GM18511 (cell line): ENCODE results near the gene WDR1.
"Not testable (repeated sequence)": the region's sequence is repeated elsewhere in the genome, so short reads cannot be mapped to it uniquely, and the experiment has no call there.

Experiments
- ATAC-seq: cut with Tn5 transposase; IDR thresholded peaks from one replicate; pipeline ENCODE4 v1.9.1; 2021; ENCODE audit warnings: mild to moderate bottlenecking, moderate library complexity; ENCODE audit not compliant: unreplicated experiment

WDR1 gene

GRCh38 chr4:10134141-10134540, 17.5 kb upstream of the WDR1 start:
- ATAC-seq: no peak

GRCh38 chr4:10131202-10131601, 14.6 kb upstream of the WDR1 start:
- ATAC-seq: no peak

GRCh38 chr4:10130178-10130888, 13.7 kb upstream of the WDR1 start:
- no peak for ATAC-seq

GRCh38 chr4:10129196-10130177, 12.9 kb upstream of the WDR1 start:
- ATAC-seq: no peak

- no peak for ATAC-seq
Measured at GRCh38 chr4:10128761-10129160, 12.2 kb upstream of the WDR1 start.

- not testable (repeated sequence) for ATAC-seq
Measured at GRCh38 chr4:10127531-10127930, 10.9 kb upstream of the WDR1 start.

- no peak for ATAC-seq
Measured at GRCh38 chr4:10124167-10124930, 7.8 kb upstream of the WDR1 start.

GRCh38 chr4:10123227-10124101, 6.9 kb upstream of the WDR1 start:
- no peak for ATAC-seq

GRCh38 chr4:10122236-10122932, 5.8 kb upstream of the WDR1 start:
- ATAC-seq: no peak

- no peak for ATAC-seq
Measured at GRCh38 chr4:10121568-10122208, 5.1 kb upstream of the WDR1 start.

- no peak for ATAC-seq
Measured at GRCh38 chr4:10120943-10121567, 4.5 kb upstream of the WDR1 start.

GRCh38 chr4:10119773-10120172, 3.2 kb upstream of the WDR1 start:
- ATAC-seq: no peak

GRCh38 chr4:10119278-10119677, 2.7 kb upstream of the WDR1 start:
- ATAC-seq: no peak

- ATAC-seq: peak; percentile 12
Measured at GRCh38 chr4:10118048-10119004, 1.7 kb upstream of the WDR1 start.

- peak; percentile 9 for ATAC-seq
Measured at GRCh38 chr4:10117359-10118047, 904 bp upstream of the WDR1 start.

GRCh38 chr4:10115797-10116568, 616 bp downstream of the WDR1 start:
- peak; percentile 45 for ATAC-seq
